Spinal cord (tissue), 10 donors: ENCODE data around the gene ZNF667. TPM values are rescaled to one million over a fixed set of nuclear protein-coding genes. Genes with fewer than 3 reads are reported as not detected.

ENCODE experiments used
- DNase-seq, 6 donors: peaks; one replicate each; pipeline versions ENCODE4 v3.0.0 to v3.0.0-alpha.2; 2013 to 2015; ENCODE audit warnings: low spot score in 6 of 6, low read depth in 4 of 6
- H3K27ac ChIP-seq: one replicate; pipeline ENCODE4 v1.5.1; 2013; ENCODE audit warnings: low read depth, low read length, control low read depth
- H3K27me3 ChIP-seq: one replicate; pipeline ENCODE4 v1.6.1; 2013; ENCODE audit warnings: low read length; ENCODE audit not compliant: control insufficient read depth, insufficient read depth
- H3K36me3 ChIP-seq: one replicate; pipeline ENCODE4 v1.6.1; 2013; ENCODE audit warnings: low read length; ENCODE audit not compliant: control insufficient read depth, insufficient read depth
- H3K4me1 ChIP-seq: one replicate; pipeline ENCODE4 v1.6.1; 2013; ENCODE audit warnings: low read length; ENCODE audit not compliant: control insufficient read depth, insufficient read depth
- H3K4me3 ChIP-seq: one replicate; pipeline ENCODE4 v1.5.1; 2013; ENCODE audit warnings: low read depth, low read length, control low read depth
- H3K9me3 ChIP-seq: one replicate; pipeline ENCODE4 v1.6.1; 2013; ENCODE audit warnings: low read length; ENCODE audit not compliant: control insufficient read depth, insufficient read depth
- WGBS: methylation state at CpG from one replicate; pipeline ENCODE4 v1.1.5; 2013; ENCODE audit warnings: missing lambda C conversion rate; ENCODE audit not compliant: insufficient coverage; 5-methylcytosine and 5-hydroxymethylcytosine counted together
- long read RNA-seq, 4 donors: transcript quantifications; one replicate each; lab custom pipeline, GENCODE V29; 2026
- polyA plus RNA-seq, 2 donors: library from polyadenylated mRNA; unstranded; fragments of 120-200 nt; gene quantifications; one replicate each; pipeline ENCODE4 v1.2.1, GENCODE V29; 2013; ENCODE audit not compliant: insufficient read length in 2 of 2
- total RNA-seq, 2 donors: library from RNA; depleted of rRNA in 1 of 2; stranded (reverse); fragments of 120-200 nt in 1 of 2; fragments of >200 nt in 1 of 2; gene quantifications; one replicate each; pipeline versions ENCODE4 v1.2.3 to v1.2.4, GENCODE V29; 2013 to 2014
- donor health status: healthy.

The ZNF667 gene
- 10 to 100 TPM; 16.7 to 19.4 TPM for total RNA-seq
- 10 to 100 TPM; 18.9 to 19.8 TPM for polyA plus RNA-seq
- long read RNA-seq, donor 1, partial matches to known transcripts: 54 of 73 reads
- long read RNA-seq, donor 1, other reads (novel, unspliced or antisense): 17 of 73 reads
- long read RNA-seq, donor 2, partial matches to known transcripts: 43 of 52 reads
- long read RNA-seq, donor 2, other reads (novel, unspliced or antisense): 9 of 52 reads
- long read RNA-seq, donor 3, partial matches to known transcripts: 26 of 34 reads
- long read RNA-seq, donor 3, other reads (novel, unspliced or antisense): 7 of 34 reads
- long read RNA-seq, donor 4, full-length matches to known transcripts: 3 of 39 reads
- long read RNA-seq, donor 4, partial matches to known transcripts: 36 of 39 reads
- long read RNA-seq, donor 4, other reads (novel, unspliced or antisense): 0 of 39 reads

DNA sequence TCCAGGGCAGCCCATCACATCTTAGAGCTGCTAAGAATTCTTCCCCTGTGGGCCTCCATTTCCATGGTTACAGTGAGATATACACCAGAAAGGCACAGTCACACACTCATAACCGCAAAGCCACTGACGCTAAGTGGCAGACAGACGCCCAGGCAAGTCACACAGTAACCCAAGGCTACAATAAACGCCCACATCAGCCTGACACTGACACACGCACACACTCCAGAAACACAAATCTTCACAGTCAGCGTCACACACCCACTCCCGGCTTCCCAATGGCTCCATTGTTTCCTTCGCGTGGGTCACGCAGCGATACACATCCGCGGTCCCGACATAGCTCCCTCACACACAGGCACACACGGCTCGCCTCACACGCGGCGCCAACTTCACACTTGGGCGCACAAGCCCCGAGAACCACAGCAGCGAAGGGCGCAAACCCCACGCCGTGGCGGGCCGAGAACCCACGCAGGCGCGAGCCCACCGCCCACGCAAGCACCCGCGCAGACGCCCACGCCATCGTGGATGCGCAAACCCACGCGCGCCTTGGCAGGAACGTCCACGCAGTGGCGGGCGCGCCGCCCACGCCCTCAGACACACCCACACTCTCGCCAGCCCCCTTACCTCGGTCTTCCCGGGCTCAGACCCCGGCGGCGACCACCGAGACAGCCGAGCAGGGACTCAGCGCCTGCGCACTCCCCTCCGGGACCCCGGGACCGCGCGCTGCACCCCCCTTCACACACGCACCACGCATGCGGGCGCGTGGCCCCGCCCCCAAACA lies at the start of gene ZNF667:
Gene ZNF667 (minus strand): TSS at position 695 of the 778 bp plus-strand sequence. CDS start 14,975 bp downstream, outside the sequence.
- H3K36me3 ChIP-seq: peaks cover 2% of the 10 kb centered on the region
- peaks cover 10% of the 10 kb centered on the region for H3K4me1 ChIP-seq
- H3K27me3 ChIP-seq: no peaks in the 10 kb centered on the region
- peak within 1 kb of the TSS; percentile 95 for H3K27ac ChIP-seq
- peak in 5 of 6 donors; percentile 22 to 89 (median 28) for DNase-seq
- no peaks in the 10 kb centered on the region for H3K9me3 ChIP-seq
- under 1% methylated on average over 69 of the region's 69 CpGs for WGBS
- H3K4me3 ChIP-seq: peak within 1 kb of the TSS; percentile 61

DNA sequence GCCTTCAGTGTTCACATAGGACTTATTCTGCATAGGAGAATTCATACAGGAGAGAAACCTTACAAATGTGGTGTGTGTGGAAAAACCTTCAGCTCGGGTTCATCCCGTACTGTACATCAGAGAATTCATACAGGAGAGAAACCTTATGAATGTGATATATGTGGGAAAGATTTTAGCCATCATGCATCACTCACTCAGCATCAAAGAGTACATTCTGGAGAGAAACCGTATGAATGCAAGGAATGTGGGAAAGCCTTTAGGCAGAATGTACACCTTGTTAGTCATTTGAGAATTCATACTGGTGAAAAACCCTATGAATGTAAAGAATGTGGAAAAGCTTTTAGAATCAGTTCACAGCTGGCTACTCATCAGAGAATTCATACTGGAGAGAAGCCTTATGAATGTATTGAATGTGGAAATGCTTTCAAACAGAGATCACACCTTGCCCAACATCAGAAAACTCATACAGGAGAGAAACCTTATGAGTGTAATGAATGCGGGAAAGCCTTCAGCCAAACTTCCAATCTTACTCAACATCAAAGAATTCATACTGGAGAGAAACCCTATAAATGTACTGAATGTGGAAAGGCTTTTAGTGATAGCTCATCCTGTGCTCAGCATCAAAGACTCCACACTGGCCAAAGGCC lies 48.2 kb upstream of the ZNF667 start:
- no CpG with 5 or more reads among the region's 4 CpGs for WGBS
- H3K27me3 ChIP-seq: no peaks in the 10 kb centered on the region
- H3K4me3 ChIP-seq: no peak overlapping the region
- peaks cover 43% of the 10 kb centered on the region for H3K9me3 ChIP-seq
- H3K4me1 ChIP-seq: no peaks in the 10 kb centered on the region
- H3K27ac ChIP-seq: no peak overlapping the region
- DNase-seq: no peak
- H3K36me3 ChIP-seq: peaks cover 27% of the 10 kb centered on the region

DNA sequence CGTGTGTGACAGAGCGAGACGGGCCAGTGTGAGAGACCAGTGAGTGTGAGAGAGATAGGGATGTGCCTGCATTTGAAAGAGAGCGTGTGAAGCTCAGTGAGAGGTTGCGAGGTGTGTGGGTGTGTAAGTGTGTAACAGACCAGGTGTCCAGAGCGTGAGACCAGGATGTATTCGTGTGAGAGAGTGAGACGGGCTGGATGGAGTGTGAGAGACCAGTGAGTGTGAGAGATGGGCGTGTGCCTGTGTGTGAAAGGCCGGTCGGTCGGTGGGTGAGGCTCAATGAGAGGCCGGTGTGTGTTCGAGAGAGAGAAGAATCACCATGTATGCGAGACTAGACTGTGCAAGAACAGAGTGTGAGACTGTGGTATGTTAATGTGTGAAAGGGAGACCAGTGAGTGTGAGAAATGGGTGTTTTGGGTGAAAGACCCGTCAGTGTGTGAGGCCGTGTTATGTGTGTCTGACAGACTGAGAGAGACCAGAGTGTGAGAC lies 31.2 kb upstream of the ZNF667 start:
- Histone ChIP-seq H3K4me3 (peak overlapping the region; percentile 72), H3K36me3 (no peaks in the 10 kb centered on the region), H3K4me1 (peaks cover 7% of the 10 kb centered on the region), H3K27ac (peak overlapping the region; percentile 97), H3K27me3 (no peaks in the 10 kb centered on the region), H3K9me3 (no peaks in the 10 kb centered on the region)
- DNase-seq: peak in 1 of 6 donors; percentile 14
- 1% methylated on average over 17 of the region's 17 CpGs for whole genome bisulfite sequencing

DNA sequence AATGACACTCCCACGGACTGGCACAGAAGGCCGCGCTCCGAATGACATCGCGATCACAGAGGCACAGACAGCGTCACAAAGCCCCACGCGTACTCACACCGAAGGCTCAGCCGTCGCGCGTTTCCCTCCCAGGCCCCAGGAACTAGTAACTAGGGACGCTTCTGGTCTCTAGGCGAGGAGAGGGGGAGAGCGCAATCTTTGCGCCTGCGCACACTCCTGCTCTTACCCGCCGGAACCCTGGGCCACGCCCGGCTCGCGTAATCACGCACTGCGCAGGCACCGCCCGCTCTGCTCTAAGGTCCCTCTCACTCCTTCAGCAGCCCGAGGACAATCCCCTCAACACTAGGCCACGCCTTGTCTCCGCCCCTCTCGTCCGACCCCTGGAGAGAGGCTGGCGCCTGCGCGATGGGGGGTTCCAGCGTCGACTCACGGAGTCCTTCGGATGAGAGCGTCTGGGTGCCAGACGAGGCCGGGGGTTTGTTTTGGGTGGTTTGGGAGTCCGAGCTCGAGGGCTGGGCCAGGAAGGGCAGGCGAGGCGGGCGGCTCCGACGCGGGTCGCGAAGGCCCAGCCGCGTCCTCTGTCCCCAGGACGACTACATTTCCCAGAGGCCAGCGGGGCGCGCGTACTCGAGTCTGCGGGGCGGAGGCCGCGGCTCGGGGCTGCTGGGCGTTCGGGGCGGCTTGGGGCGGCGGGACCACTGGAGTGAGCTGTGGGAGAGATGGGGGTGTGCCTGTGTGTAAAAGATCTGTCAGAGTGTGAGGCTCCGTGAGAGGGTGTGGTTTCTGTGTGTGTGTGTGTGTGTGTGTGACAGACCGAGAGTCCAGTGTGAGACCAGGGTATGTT lies 30.5 kb upstream of the ZNF667 start, which contains the start of gene ZNF471:
Gene ZNF471 (plus strand): TSS at position 410 of the 844 bp plus-strand sequence. CDS start 3,717 bp downstream, outside the sequence.
- no peaks in the 10 kb centered on the region for H3K9me3 ChIP-seq
- peak within 1 kb of the TSS; percentile 97 for H3K27ac ChIP-seq
- H3K4me1 ChIP-seq: peaks cover 7% of the 10 kb centered on the region
- H3K4me3 ChIP-seq: peak within 1 kb of the TSS; percentile 72
- DNase-seq: peak; percentile 96 to 100 (median 98)
- under 1% methylated on average over 74 of the region's 74 CpGs for WGBS
- no peaks in the 10 kb centered on the region for H3K36me3 ChIP-seq
- H3K27me3 ChIP-seq: no peaks in the 10 kb centered on the region

DNA sequence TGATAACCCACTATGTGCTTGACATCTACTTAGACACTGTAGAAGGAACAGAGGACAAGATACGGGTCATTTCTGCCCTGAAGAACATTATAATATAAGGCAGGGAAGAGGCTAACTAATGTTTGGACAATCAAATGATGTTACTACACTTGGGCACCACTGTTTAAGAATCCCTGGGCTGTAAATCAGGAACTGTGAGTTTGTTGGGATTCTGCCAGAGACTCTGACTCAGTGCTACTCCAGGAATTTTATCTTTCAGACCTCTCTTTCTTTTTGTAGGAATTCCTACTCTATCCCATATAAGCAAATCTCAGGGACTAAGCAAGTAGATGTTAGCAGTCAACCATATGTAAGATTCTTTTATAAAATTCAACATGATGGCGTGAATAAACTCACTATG lies 27.4 kb upstream of the ZNF667 start:
- H3K27me3 ChIP-seq: no peaks in the 10 kb centered on the region
- WGBS: no CpG with 5 or more reads among the region's 2 CpGs
- H3K27ac ChIP-seq: no peak overlapping the region
- no peaks in the 10 kb centered on the region for H3K36me3 ChIP-seq
- DNase-seq: no peak
- H3K9me3 ChIP-seq: no peaks in the 10 kb centered on the region
- no peak overlapping the region for H3K4me3 ChIP-seq
- peaks cover 7% of the 10 kb centered on the region for H3K4me1 ChIP-seq

DNA sequence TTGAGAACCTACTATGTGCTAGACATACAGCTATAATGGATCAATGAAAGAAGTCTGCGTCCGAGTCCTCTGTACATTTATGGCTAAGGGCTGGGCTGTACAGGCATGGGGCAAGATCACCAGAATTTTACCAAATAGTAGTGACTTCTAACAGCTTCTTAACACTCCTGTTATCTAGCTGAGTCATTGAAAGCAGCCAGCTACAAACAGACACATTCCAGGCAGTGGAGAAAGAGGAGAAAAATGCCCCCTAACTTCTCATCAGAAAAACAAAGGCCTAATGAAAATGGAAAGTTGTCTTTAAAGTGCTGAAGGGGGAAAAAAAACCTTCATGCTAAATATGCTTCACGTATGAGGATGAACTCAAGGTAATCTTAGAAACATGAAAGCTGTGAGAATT lies 14.3 kb upstream of the ZNF667 start:
- H3K4me1 ChIP-seq: no peaks in the 10 kb centered on the region
- DNase-seq: no peak
- no CpG with 5 or more reads among the region's 3 CpGs for WGBS
- no peaks in the 10 kb centered on the region for H3K9me3 ChIP-seq
- H3K27me3 ChIP-seq: no peaks in the 10 kb centered on the region
- H3K4me3 ChIP-seq: no peak overlapping the region
- no peak overlapping the region for H3K27ac ChIP-seq
- H3K36me3 ChIP-seq: peaks cover 4% of the 10 kb centered on the region

DNA sequence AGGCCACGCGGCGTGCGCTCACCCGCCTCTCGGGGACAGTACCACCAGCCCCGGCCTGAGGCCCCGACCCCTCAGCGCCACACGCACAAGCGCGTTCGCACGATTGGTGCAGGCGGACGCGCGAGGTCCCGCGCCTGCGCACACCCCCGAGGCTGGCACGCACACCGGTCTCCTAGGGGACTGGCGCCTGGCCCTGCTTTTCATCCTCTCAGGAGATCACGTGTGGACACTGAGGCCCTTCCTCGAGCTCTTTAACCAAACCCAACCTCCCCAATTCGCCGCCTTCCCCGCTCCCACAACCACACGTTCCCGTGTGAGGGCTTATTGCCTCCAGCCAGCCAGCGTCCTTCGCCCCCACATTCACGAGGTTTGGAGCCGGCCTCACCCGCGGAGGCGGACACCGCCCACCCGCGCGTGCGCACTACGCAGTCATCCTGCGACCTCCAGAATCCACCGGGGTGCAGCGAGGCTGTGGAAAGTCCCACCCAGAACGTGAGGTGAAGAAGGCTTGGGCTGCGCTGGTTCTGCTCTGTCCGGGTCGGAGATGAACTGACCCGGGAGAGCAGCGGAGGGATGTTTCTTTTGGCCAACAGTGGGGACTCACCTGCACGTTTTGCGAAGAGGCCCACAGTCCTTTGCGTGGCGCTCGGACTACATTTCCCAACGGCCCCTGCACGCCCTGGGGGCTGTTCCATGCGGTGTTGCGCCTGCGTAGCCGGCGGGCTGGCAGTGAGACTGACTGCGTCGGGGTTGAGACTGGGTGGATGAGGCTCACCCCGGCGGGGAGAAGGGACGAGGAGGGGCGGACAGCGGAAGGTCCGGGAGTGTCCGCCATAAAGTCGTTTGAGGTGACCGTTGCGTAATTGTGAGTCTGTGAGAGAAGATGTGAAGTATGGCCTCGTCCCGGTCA lies 539 bp upstream of the ZNF667 start:
- under 1% methylated on average over 80 of the region's 80 CpGs for WGBS
- H3K27ac ChIP-seq: peak overlapping the region; percentile 95
- H3K4me3 ChIP-seq: peak overlapping the region; percentile 61
- peaks cover 2% of the 10 kb centered on the region for H3K36me3 ChIP-seq
- H3K4me1 ChIP-seq: peaks cover 10% of the 10 kb centered on the region
- no peaks in the 10 kb centered on the region for H3K9me3 ChIP-seq
- H3K27me3 ChIP-seq: no peaks in the 10 kb centered on the region
- peak; percentile 85 to 100 (median 94) for DNase-seq

DNA sequence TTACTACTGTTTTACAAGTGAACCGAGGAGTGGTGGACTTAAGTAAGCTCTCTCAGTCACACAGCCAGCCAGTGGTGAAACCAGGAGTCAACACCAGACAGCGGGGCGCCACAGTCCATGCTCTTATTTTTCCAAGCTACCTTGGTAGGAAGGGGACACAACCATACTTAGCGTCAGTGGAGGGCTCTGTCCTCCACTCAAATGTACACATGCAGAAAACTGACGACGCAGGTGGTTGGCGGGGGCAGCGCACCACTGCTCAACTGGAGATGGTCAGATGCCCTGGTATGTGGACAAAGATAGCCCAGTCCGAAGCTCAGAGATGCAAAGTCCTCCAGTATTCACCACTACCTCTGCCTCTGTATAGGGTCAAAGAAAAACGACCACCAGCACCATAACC lies 1.1 kb downstream of the ZNF667 start:
- Histone ChIP-seq H3K27me3 (no peaks in the 10 kb centered on the region), H3K4me1 (peaks cover 10% of the 10 kb centered on the region), H3K27ac (no peak overlapping the region), H3K36me3 (peaks cover 5% of the 10 kb centered on the region), H3K4me3 (peak overlapping the region; percentile 61), H3K9me3 (no peaks in the 10 kb centered on the region)
- peak in 1 of 6 donors; percentile 2 for DNase-seq
- WGBS: 100% methylated on average over 2 of the region's 10 CpGs
